ENCODE measurements around the gene FSIP1.

FSIP1 gene

DNA sequence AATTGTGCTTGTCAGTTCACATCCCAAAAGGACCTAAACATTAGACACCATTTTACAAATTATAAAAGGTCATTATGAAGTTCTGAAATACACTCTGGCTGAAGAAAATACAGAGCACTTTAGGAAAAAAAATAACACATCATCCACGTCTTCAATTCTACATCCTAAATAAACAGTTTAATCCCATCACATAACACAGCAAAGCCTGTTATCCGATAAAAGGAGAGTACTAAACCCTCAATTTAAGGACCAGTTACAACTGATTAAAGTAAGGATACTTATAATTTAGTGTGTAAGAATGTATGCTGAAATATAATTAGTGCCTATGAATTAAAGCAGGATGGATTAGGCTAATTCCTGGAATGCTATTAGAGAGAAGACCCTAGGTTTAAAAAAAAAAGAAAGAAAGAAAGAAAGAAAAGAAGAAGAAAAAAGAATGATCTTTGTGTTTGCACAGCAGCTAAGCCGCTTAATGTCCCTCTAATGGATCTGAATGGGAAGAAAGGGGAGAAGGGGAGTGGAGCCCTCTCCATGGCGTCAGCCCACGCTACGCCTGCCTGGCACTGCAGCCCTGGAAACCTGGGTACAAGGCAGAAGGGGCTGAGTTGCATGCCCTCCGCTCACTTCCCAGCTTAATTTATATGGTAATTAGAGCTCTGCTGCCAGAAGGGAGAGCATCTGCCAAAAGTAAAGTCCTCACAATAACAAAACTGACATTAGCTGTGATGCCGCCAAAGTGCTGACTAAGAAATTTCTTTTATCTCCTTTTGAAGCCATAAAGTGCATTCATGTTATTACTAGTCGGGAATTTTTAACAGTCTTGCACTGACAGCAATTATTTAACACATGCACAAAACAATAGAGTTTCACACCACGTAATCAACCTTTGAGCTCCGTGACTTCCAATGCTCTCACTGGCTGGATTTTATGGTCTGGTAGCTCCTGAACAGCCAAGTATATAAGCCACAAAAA is 90.0 kb downstream of the FSIP1 start:
- 100% methylated on average over 2 of the region's 11 CpGs for WGBS (ENCODE audit: insufficient coverage, insufficient read length)
- Histone ChIP-seq H3K4me3 (ENCODE audit: low read length) (no peak overlapping the region), H3K27ac (ENCODE audit: low read length) (no peak overlapping the region), H3K9me3 (ENCODE audit: control insufficient read depth, insufficient read depth, low read length) (no peaks in the 10 kb centered on the region), H3K36me3 (ENCODE audit: control insufficient read depth, insufficient read depth, low read length) (no peaks in the 10 kb centered on the region), H3K4me1 (ENCODE audit: control insufficient read depth, insufficient read depth, low read length) (peaks cover 3% of the 10 kb centered on the region; the same call in 1 of the 2 replicates), H3K27me3 (ENCODE audit: control insufficient read depth, insufficient read depth, low read length) (no peaks in the 10 kb centered on the region)
- DNase-seq (ENCODE audit: low read depth, low spot score), result peak; percentile 11

DNA sequence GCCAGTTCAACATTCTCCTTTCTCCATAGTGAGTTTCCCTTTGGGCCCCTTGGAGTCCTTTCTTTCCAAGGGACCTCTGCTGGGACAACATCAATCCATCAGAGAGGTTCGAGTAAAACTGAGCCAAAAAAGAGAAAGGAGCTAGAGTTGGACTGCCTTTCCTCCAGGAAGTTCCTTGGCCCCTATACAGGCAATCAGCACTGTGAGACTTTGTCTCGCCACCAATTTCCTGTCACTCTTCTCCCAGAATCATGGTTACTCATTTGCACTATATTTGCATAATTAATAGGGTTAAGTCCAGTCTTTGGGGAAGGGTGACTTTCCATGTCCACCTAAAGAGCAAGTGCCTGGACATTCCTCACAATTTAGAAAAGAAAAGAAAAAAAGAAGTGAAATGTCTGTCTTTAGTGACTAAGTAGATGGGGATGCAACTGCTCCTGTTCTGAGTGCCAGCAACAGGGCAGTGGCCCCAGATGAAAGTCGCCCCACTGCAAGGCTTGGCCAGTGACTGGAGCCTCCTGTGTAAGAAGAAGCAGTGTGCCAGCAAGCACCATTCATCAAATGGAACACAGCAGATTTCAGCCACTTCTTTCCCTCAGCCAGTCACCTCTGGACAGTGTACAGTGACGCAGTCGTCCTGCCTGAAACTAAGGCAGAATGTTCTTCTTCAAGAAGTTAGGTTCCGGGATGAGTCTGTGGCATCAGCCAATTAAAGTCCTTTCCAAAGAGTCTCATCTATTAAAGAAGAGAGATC is 91.6 kb downstream of the FSIP1 start:
- H3K4me1 ChIP-seq (ENCODE audit: control insufficient read depth, insufficient read depth, low read length), result peaks cover 3% of the 10 kb centered on the region; the same call in 1 of the 2 replicates
- H3K27ac ChIP-seq (ENCODE audit: low read length), result no peak overlapping the region
- no peak overlapping the region for H3K4me3 ChIP-seq (ENCODE audit: low read length)
- H3K36me3 ChIP-seq (ENCODE audit: control insufficient read depth, insufficient read depth, low read length), result no peaks in the 10 kb centered on the region
- no peaks in the 10 kb centered on the region for H3K27me3 ChIP-seq (ENCODE audit: control insufficient read depth, insufficient read depth, low read length)
- no peak for DNase-seq (ENCODE audit: low read depth, low spot score)
- H3K9me3 ChIP-seq (ENCODE audit: control insufficient read depth, insufficient read depth, low read length), result no peaks in the 10 kb centered on the region
- WGBS (ENCODE audit: insufficient coverage, insufficient read length), result no CpG with 5 or more reads among the region's 6 CpGs

DNA sequence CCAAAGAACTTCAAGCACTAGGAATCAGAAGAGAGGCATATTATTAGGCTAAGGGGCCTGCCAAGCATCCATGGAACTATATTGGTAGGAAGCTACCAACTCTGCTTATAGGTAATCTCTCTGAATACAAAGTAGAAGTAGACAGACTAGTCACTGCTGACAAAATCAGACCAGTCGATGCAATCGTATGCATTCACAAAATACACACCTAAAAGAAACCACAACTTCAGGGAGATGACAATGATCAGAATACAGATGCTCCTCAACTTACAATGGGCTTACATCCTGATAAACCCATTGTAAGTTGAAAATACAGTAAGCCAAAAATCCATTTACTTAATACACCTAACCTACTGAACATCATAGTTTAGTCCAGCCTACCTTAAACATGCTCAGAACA is 94.7 kb downstream of the FSIP1 start:
- no peaks in the 10 kb centered on the region for H3K27me3 ChIP-seq (ENCODE audit: control insufficient read depth, insufficient read depth, low read length)
- H3K27ac ChIP-seq (ENCODE audit: low read length), result no peak overlapping the region
- H3K36me3 ChIP-seq (ENCODE audit: control insufficient read depth, insufficient read depth, low read length), result no peaks in the 10 kb centered on the region
- H3K4me1 ChIP-seq (ENCODE audit: control insufficient read depth, insufficient read depth, low read length), result peaks cover 1% of the 10 kb centered on the region; the same call in 1 of the 2 replicates
- no peak for DNase-seq (ENCODE audit: low read depth, low spot score)
- no peak overlapping the region for H3K4me3 ChIP-seq (ENCODE audit: low read length)
- H3K9me3 ChIP-seq (ENCODE audit: control insufficient read depth, insufficient read depth, low read length), result no peaks in the 10 kb centered on the region
- no CpG with 5 or more reads among the region's 2 CpGs for WGBS (ENCODE audit: insufficient coverage, insufficient read length)

DNA sequence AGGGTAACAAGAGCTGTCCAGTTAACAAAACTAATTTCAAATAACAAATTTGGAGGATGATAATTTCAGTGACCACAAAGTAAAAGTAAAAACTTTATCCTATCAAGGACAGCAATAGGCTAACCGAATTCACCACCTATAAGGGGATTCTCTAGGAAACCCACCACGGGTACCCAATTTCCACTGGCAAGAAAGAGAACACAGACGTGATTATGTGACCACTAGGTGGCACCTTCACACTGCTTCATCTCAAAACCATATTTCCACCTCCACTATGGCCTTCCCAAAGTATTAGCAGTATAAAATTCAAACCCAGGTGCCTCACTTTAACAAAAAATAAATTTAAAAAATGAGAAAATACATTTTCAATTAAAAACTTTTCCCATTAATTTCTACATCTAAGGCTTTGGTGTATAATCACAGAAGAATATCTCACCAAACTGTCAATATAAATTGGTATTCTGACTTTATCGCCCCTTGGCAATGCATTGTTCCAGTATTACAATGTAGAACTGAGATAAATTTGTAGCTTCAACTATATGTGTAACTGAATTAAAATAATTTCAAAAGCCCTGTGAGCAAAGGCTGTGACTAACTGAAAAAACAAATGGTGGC is 96.5 kb downstream of the FSIP1 start:
- Histone ChIP-seq H3K4me1 (ENCODE audit: control insufficient read depth, insufficient read depth, low read length) (no peaks in the 10 kb centered on the region), H3K9me3 (ENCODE audit: control insufficient read depth, insufficient read depth, low read length) (no peaks in the 10 kb centered on the region), H3K27me3 (ENCODE audit: control insufficient read depth, insufficient read depth, low read length) (no peaks in the 10 kb centered on the region), H3K4me3 (ENCODE audit: low read length) (no peak overlapping the region), H3K27ac (ENCODE audit: low read length) (no peak overlapping the region), H3K36me3 (ENCODE audit: control insufficient read depth, insufficient read depth, low read length) (no peaks in the 10 kb centered on the region)
- peak; percentile 52 for DNase-seq (ENCODE audit: low read depth, low spot score)
- no CpG with 5 or more reads among the region's 4 CpGs for WGBS (ENCODE audit: insufficient coverage, insufficient read length)

DNA sequence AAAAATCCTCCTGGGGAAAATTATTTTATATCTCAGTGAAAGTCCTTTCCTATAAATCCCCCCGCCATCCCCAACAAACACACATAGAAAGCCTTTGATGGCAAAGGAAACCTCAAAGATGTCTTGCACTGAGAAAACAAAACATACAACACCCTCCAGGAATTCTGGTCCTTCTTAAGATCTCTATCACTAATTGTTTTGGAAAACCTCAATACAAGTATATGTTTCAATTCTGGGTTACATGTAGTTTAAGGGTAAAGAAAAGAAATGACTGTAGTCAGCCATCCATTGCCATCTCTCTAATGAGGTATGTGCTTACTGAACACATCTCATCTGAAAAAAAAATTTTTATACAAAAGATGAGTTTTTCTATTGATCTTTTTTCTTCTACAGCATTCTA is 97.3 kb downstream of the FSIP1 start:
- Histone ChIP-seq H3K4me3 (ENCODE audit: low read length) (no peak overlapping the region), H3K27me3 (ENCODE audit: control insufficient read depth, insufficient read depth, low read length) (no peaks in the 10 kb centered on the region), H3K9me3 (ENCODE audit: control insufficient read depth, insufficient read depth, low read length) (no peaks in the 10 kb centered on the region), H3K36me3 (ENCODE audit: control insufficient read depth, insufficient read depth, low read length) (no peaks in the 10 kb centered on the region), H3K4me1 (ENCODE audit: control insufficient read depth, insufficient read depth, low read length) (no peaks in the 10 kb centered on the region), H3K27ac (ENCODE audit: low read length) (no peak overlapping the region)
- no peak for DNase-seq (ENCODE audit: low read depth, low spot score)
- no CpG with 5 or more reads among the region's 1 CpG for WGBS (ENCODE audit: insufficient coverage, insufficient read length)

DNA sequence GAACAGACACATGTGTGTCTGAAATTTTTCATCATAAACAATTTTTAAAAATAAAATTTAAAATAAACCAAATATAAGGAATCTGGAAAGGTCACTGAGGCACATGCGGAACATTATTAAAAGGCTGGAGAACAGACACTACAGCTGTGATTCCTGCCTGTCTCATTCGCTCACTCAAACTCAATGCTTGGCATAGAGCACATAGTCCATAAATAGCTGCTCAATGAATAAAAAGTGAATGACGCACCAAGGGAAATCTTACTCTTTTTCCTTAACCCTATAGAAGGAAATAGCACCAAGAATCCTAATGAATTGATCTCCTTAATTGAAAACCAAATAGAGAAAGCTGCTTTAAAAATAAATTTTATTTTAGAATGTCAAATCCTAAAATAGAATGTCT is 98.4 kb downstream of the FSIP1 start:
- H3K27ac ChIP-seq (ENCODE audit: low read length), result no peak overlapping the region
- no peaks in the 10 kb centered on the region for H3K36me3 ChIP-seq (ENCODE audit: control insufficient read depth, insufficient read depth, low read length)
- no peak overlapping the region for H3K4me3 ChIP-seq (ENCODE audit: low read length)
- H3K27me3 ChIP-seq (ENCODE audit: control insufficient read depth, insufficient read depth, low read length), result no peaks in the 10 kb centered on the region
- no peaks in the 10 kb centered on the region for H3K9me3 ChIP-seq (ENCODE audit: control insufficient read depth, insufficient read depth, low read length)
- no peak for DNase-seq (ENCODE audit: low read depth, low spot score)
- WGBS (ENCODE audit: insufficient coverage, insufficient read length), result no CpG with 5 or more reads among the region's 3 CpGs
- no peaks in the 10 kb centered on the region for H3K4me1 ChIP-seq (ENCODE audit: control insufficient read depth, insufficient read depth, low read length)

DNA sequence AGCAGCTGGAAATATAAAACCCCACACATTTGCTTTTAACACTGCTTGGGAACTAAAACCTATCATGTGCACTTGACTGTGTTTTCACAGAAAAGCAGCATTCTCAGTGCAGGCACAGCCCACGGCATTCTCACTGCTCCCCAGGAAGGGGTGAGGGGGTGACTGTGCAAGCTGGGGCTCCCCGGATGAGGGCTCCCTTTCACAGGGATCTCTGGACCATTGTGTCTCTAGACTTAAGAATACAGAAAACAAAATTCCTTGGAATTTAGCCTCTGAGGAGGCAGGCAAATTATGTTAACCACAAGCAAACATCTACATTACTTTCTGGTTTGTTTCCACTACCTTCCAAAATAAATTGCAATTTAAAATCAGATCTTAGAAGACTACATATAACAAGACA is 100.3 kb downstream of the FSIP1 start:
- Histone ChIP-seq H3K27ac (ENCODE audit: low read length) (no peak overlapping the region), H3K4me3 (ENCODE audit: low read length) (no peak overlapping the region), H3K36me3 (ENCODE audit: control insufficient read depth, insufficient read depth, low read length) (no peaks in the 10 kb centered on the region), H3K9me3 (ENCODE audit: control insufficient read depth, insufficient read depth, low read length) (no peaks in the 10 kb centered on the region), H3K27me3 (ENCODE audit: control insufficient read depth, insufficient read depth, low read length) (no peaks in the 10 kb centered on the region), H3K4me1 (ENCODE audit: control insufficient read depth, insufficient read depth, low read length) (no peaks in the 10 kb centered on the region)
- DNase-seq (ENCODE audit: low read depth, low spot score), result no peak
- no CpG with 5 or more reads among the region's 2 CpGs for WGBS (ENCODE audit: insufficient coverage, insufficient read length)

DNA sequence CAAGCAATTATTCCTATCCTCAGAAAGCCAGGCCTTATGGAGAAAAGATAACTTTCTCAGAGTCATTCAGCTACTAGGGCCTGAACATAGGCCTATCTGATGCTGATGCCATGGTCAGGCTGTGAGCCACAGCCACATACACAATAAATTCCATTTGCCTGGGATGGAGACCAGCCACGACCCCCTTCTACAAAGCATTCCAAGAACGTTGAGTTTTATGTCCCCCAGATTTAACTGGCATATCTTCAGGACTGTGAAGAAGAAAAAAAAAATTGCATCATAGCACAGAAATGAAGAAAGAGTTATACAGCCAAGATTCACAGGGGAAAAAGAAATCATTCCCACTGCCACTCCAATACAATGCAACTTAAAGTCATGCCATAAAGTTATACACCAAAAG is 101.8 kb downstream of the FSIP1 start:
- Histone ChIP-seq H3K27me3 (ENCODE audit: control insufficient read depth, insufficient read depth, low read length) (no peaks in the 10 kb centered on the region), H3K4me1 (ENCODE audit: control insufficient read depth, insufficient read depth, low read length) (no peaks in the 10 kb centered on the region), H3K4me3 (ENCODE audit: low read length) (no peak overlapping the region), H3K9me3 (ENCODE audit: control insufficient read depth, insufficient read depth, low read length) (no peaks in the 10 kb centered on the region), H3K27ac (ENCODE audit: low read length) (no peak overlapping the region), H3K36me3 (ENCODE audit: control insufficient read depth, insufficient read depth, low read length) (no peaks in the 10 kb centered on the region)
- DNase-seq (ENCODE audit: low read depth, low spot score), result no peak
- no CpG with 5 or more reads among the region's 2 CpGs for WGBS (ENCODE audit: insufficient coverage, insufficient read length)

DNA sequence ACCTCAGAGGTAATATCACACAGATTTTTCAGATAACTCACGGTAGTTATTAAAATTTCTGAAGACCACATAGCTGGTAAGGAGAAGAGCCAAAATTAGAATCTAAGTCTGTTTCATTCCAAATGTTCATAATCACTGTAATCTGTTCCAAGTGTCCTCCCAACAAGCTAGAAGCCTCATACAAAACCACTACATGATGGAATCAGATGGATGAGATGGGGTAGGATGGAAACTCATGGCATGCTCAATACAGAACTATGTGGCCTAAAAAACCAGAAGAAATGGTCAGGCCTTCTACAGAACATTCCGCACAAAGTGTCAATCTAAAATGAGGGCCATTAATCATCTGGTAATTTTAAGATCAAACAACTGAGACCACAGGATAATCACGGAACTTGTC is 110.0 kb downstream of the FSIP1 start:
- no CpG with 5 or more reads among the region's 3 CpGs for WGBS (ENCODE audit: insufficient coverage, insufficient read length)
- Histone ChIP-seq H3K4me1 (ENCODE audit: control insufficient read depth, insufficient read depth, low read length) (no peaks in the 10 kb centered on the region), H3K9me3 (ENCODE audit: control insufficient read depth, insufficient read depth, low read length) (no peaks in the 10 kb centered on the region), H3K27ac (ENCODE audit: low read length) (no peak overlapping the region), H3K4me3 (ENCODE audit: low read length) (no peak overlapping the region), H3K36me3 (ENCODE audit: control insufficient read depth, insufficient read depth, low read length) (no peaks in the 10 kb centered on the region), H3K27me3 (ENCODE audit: control insufficient read depth, insufficient read depth, low read length) (no peaks in the 10 kb centered on the region)
- DNase-seq (ENCODE audit: low read depth, low spot score), result no peak

DNA sequence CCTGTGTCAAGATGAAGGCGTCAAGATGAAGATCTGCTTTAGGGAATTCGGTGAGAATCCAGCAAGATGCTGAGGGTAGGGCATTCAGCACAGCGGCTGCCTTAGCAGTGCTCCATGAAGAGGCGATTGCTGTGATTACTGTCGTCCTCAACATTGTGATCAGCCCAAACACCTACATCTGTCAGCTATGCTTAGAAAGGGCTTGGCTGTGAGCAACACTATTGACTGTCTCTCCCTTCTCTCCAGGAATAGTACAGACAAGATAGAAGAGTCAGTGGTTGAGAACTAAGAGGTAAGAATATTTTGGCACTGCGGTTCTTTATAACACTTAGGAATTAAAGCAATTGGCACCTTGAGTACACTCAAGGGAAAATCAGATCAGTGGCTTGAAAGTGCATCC is 110.5 kb downstream of the FSIP1 start:
- Histone ChIP-seq H3K4me1 (ENCODE audit: control insufficient read depth, insufficient read depth, low read length) (no peaks in the 10 kb centered on the region), H3K4me3 (ENCODE audit: low read length) (no peak overlapping the region), H3K9me3 (ENCODE audit: control insufficient read depth, insufficient read depth, low read length) (no peaks in the 10 kb centered on the region), H3K36me3 (ENCODE audit: control insufficient read depth, insufficient read depth, low read length) (no peaks in the 10 kb centered on the region), H3K27ac (ENCODE audit: low read length) (no peak overlapping the region), H3K27me3 (ENCODE audit: control insufficient read depth, insufficient read depth, low read length) (no peaks in the 10 kb centered on the region)
- WGBS (ENCODE audit: insufficient coverage, insufficient read length), result no CpG with 5 or more reads among the region's 6 CpGs
- no peak for DNase-seq (ENCODE audit: low read depth, low spot score)
